Vagina (tissue), 2 donors: Measurements from ENCODE around the gene ANTXR1. TPM values are rescaled to one million over a fixed set of nuclear protein-coding genes. Genes with fewer than 3 reads are reported as not detected.

Experiments
- DNase-seq, 2 donors: peaks; one replicate each; pipeline ENCODE4 v3.0.0-alpha.2; 2017; ENCODE audit errors: extremely low spot score in 2 of 2
- H3K27ac ChIP-seq: fragments of 200-600 bp; sonication (generic); one replicate; pipeline ENCODE4 v1.5.1; 2019
- H3K27me3 ChIP-seq: fragments of 200-600 bp; sonication (generic); one replicate; pipeline ENCODE4 v1.5.1; 2019
- H3K36me3 ChIP-seq, 2 donors: fragments of 200-600 bp; sonication (generic); one replicate each; pipeline ENCODE4 v1.5.1; 2017 to 2019
- H3K4me1 ChIP-seq: fragments of 200-600 bp; sonication (generic); one replicate; pipeline ENCODE4 v1.5.1; 2019
- H3K4me3 ChIP-seq, 2 donors: fragments of 200-600 bp; sonication (generic); 1 replicate in 1 of 2; 2 replicates in 1 of 2; pipeline ENCODE4 v1.5.1; 2016 to 2019
- H3K9me3 ChIP-seq: fragments of 200-600 bp; sonication (generic); one replicate; pipeline ENCODE4 v1.5.1; 2019
- CTCF ChIP-seq, 3 experiments: fragments of 450-650 bp in 2 of 3; fragments of 200-600 bp in 1 of 3; sonication (generic) in 1 of 3; IDR thresholded peaks; one replicate each; pipeline ENCODE4 v1.5.1; 2017 to 2019; ENCODE audit warnings: antibody characterized with exemption in 3 of 3, mild to moderate bottlenecking in 2 of 3, moderate library complexity in 2 of 3
- POLR2A ChIP-seq, 2 donors: fragments of 450-650 bp; IDR thresholded peaks; one replicate each; pipeline ENCODE4 v1.6.1; 2017; ENCODE audit warnings: antibody characterized with exemption in 2 of 2, mild to moderate bottlenecking in 2 of 2, moderate library complexity in 2 of 2
- POLR2AphosphoS5 ChIP-seq, 2 donors: sonication (generic); formaldehyde crosslinking; IDR thresholded peaks; one replicate each; pipeline ENCODE4 v1.9.0; 2017; ENCODE audit warnings: antibody characterized with exemption in 2 of 2, mild to moderate bottlenecking in 2 of 2, low read depth in 1 of 2; ENCODE audit not compliant: insufficient read depth in 1 of 2
- intact Hi-C: fragments of 100-400 bp; cut with DNase I; formaldehyde crosslinking; loops from one replicate; pipeline ENCODE4 v1.15.1; 2023
- total RNA-seq: library from RNA; depleted of rRNA; stranded (reverse); fragments of >200 nt; gene quantifications from one replicate; pipeline ENCODE4 v1.2.3, GENCODE V29; 2016

The ANTXR1 gene
- total RNA-seq, 1 donor from 2014 or later, result 102 TPM

GRCh38 chr2:69247583-69247982, 234.6 kb downstream of the ANTXR1 start:
- TF ChIP-seq POLR2AphosphoS5 (IDR thresholded peaks at IDR 0.05; ENCODE audit: insufficient read depth in 1 of 2, low read depth in 1 of 2), result no peak
- no peak for TF ChIP-seq CTCF (IDR thresholded peaks at IDR 0.05)
- TF ChIP-seq POLR2A (IDR thresholded peaks at IDR 0.05), result no peak
- Histone ChIP-seq H3K4me1 (peaks cover 10% of the 10 kb centered on the region), H3K9me3 (no peaks in the 10 kb centered on the region), H3K27ac (no peak overlapping the region), H3K36me3 (no peaks in the 10 kb centered on the region), H3K27me3 (no peaks in the 10 kb centered on the region), H3K4me3 (no peak overlapping the region)
- intact Hi-C loops, result no loop called here
- DNase-seq, result no peak

GRCh38 chr2:69248232-69248631, 235.3 kb downstream of the ANTXR1 start:
- H3K4me1 ChIP-seq, result peaks cover 10% of the 10 kb centered on the region
- no peak overlapping the region for H3K27ac ChIP-seq
- no peaks in the 10 kb centered on the region for H3K27me3 ChIP-seq
- no peak overlapping the region for H3K4me3 ChIP-seq
- no peak for TF ChIP-seq POLR2A (IDR thresholded peaks at IDR 0.05)
- TF ChIP-seq CTCF (IDR thresholded peaks at IDR 0.05), result no peak
- TF ChIP-seq POLR2AphosphoS5 (IDR thresholded peaks at IDR 0.05; ENCODE audit: insufficient read depth in 1 of 2, low read depth in 1 of 2), result no peak
- intact Hi-C loops, result no loop called here
- H3K9me3 ChIP-seq, result no peaks in the 10 kb centered on the region
- H3K36me3 ChIP-seq, result no peaks in the 10 kb centered on the region
- DNase-seq, result no peak

- intact Hi-C loops, result no loop called here
- peak overlapping the region; percentile 22 for H3K27ac ChIP-seq
- TF ChIP-seq POLR2A (IDR thresholded peaks at IDR 0.05), result no peak
- no peak for TF ChIP-seq CTCF (IDR thresholded peaks at IDR 0.05)
- no peak for TF ChIP-seq POLR2AphosphoS5 (IDR thresholded peaks at IDR 0.05; ENCODE audit: insufficient read depth in 1 of 2, low read depth in 1 of 2)
These were observed 238.0 kb downstream of the ANTXR1 start for GRCh38 chr2:69250981-69251380.

GRCh38 chr2:69251943-69252342, 239.0 kb downstream of the ANTXR1 start:
- no peaks in the 10 kb centered on the region for H3K36me3 ChIP-seq
- no peak overlapping the region for H3K4me3 ChIP-seq
- intact Hi-C loops, result no loop called here
- peak overlapping the region; percentile 22 for H3K27ac ChIP-seq
- H3K9me3 ChIP-seq, result no peaks in the 10 kb centered on the region
- no peak for TF ChIP-seq POLR2A (IDR thresholded peaks at IDR 0.05)
- peaks cover 19% of the 10 kb centered on the region for H3K4me1 ChIP-seq
- DNase-seq, result no peak
- no peaks in the 10 kb centered on the region for H3K27me3 ChIP-seq

More at GRCh38 chr2:69250981-69251380, 238.0 kb downstream of the ANTXR1 start:
- Histone ChIP-seq H3K36me3 (no peaks in the 10 kb centered on the region), H3K4me3 (no peak overlapping the region), H3K9me3 (no peaks in the 10 kb centered on the region), H3K4me1 (peaks cover 19% of the 10 kb centered on the region), H3K27me3 (no peaks in the 10 kb centered on the region)
- DNase-seq, result no peak

- Histone ChIP-seq H3K4me1 (peaks cover 19% of the 10 kb centered on the region), H3K4me3 (no peak overlapping the region), H3K27me3 (no peaks in the 10 kb centered on the region), H3K9me3 (no peaks in the 10 kb centered on the region), H3K27ac (peak overlapping the region; percentile 42), H3K36me3 (no peaks in the 10 kb centered on the region)
- TF ChIP-seq POLR2A (IDR thresholded peaks at IDR 0.05) (no peak), CTCF (IDR thresholded peaks at IDR 0.05) (no peak)
- DNase-seq, result no peak
- intact Hi-C loops, result no loop called here
These were observed 240.1 kb downstream of the ANTXR1 start for GRCh38 chr2:69253112-69253511.
